Activated CD8-positive, alpha-beta memory T cell treated with anti-CD3 and anti-CD28 coated beads for 36 hours (primary cell): Measurements from ENCODE around the gene CPM. TPM values are rescaled to one million over a fixed set of nuclear protein-coding genes. Genes with fewer than 3 reads are reported as not detected.

Source experiments
- CTCF ChIA-PET: fragments of 350-600 bp; sonication (Branson Sonifier 250); formaldehyde crosslinking; loops from one replicate; lab custom pipeline; 2021; ENCODE audit warnings: antibody characterized with exemption; lab: Charles Lee
- POLR2A ChIA-PET: fragments of 350-600 bp; sonication (Branson Sonifier 250); formaldehyde crosslinking; loops from one replicate; lab custom pipeline; 2021; ENCODE audit warnings: antibody characterized with exemption; lab: Charles Lee
- total RNA-seq, 2 experiments: library from RNA; stranded (reverse); gene quantifications; one replicate each; pipeline ENCODE4 v1.2.3, GENCODE V29; 2021

The CPM gene
- total RNA-seq, 2 experiments from 2014 or later, result 1.8 to 2.7 TPM

DNA sequence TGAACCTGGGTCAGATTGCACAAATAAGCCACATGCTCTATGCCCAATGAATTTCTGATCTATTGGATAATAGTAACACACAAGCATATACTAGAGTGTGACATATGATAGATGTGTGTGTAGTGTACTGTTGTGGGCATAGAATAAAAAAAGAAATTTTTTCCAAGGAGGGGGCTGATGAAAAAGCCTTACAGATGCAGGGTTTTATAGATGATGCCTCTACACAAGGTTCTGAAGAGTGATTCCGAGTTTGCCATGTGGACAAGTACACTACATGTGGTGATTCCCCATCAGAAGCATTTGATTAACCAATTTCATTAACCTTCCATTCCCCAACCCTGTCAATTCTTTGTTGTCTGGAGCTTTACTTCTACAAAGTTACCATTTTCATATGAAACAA, 45.3 kb downstream of the CPM start:
- POLR2A ChIA-PET, result no interaction called here

DNA sequence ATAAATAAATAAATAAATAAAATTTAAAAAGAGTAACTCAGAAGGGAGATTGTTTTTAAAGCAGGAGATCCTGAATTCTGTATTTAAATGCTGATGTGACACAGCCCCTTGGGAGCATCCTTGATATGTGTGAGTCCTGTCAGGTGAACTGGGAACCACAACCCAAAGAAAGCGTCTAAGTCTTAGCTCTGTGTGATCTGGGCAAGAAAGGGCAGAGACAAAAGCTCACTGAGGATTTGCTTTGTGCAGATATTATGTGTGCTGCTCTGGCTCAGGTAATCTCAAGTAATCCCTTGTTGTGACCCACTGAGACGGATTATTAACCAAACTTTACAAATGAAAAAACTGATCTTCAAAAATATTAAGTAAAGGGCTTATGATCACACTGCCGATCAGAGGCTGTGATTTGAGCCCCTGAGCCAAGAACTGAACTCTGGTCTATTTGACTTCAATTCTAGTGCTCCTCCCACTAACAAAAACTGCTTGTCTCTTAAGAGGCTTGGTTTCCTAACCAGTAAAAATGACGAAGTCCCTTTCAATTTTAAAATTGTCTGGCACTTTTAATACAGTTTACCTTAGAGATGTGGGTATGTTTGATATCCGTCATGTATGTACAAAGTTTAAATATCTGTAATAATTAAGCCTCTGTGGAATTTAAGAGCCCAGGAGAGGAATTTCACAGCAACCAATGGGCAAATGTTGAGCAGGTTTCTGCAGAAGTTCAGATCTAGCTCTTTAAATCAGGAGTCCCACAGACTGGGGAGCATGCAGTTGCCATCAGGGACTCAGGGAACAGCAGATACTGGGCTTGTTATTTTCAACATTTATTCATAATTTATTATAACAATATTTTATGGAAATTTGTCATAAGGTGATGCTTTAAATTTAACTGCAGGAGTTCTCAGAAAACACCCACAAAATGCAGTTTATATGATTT, 46.1 kb downstream of the CPM start:
- POLR2A ChIA-PET, result no interaction called here

More for the DNA sequence above, 45.3 kb downstream of the CPM start:
- CTCF ChIA-PET, result no interaction called here

DNA sequence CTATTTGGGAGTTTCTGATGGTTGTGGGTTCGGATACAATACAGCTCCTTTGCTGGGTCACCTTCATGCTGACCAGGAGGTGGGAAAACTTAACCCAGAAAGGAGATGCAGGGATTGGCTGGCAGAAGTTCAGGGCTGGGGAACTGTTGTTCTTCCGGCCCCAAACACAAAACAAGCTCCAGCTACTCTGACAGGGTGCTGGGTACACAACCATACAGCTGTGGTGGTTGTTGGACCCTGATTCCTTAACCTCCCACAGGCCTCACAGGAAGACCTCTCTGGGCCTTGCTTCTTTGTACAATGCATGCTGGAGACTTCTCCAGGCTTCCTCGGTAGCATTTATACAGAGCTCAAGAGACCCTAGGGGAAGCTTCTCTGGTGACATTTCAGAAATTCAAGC, 47.6 kb downstream of the CPM start:
- POLR2A ChIA-PET, result no interaction called here
- CTCF ChIA-PET, result no interaction called here

More for the DNA sequence above, 46.1 kb downstream of the CPM start:
- CTCF ChIA-PET, result no interaction called here

DNA sequence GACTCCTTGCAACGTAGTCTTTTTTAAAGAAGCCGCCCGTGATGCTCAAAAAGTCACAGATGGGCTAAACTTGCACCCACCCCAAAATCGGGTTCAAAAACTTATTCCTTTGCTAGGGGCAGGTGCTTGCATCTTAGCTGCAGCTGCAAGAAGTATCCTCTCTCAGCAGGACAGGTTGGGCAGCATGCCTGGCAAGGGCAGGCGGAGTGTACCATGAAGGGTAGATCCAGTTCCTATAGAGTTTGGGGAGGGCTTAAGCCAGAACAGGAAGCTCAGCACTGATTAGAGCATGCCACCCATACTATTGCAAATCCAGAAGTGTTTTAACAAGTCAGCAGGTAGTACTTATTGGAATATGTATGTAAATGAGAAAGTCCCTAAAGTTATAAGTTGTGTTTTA, 48.7 kb downstream of the CPM start:
- ChIA-PET POLR2A (no interaction called here), CTCF (no interaction called here)

DNA sequence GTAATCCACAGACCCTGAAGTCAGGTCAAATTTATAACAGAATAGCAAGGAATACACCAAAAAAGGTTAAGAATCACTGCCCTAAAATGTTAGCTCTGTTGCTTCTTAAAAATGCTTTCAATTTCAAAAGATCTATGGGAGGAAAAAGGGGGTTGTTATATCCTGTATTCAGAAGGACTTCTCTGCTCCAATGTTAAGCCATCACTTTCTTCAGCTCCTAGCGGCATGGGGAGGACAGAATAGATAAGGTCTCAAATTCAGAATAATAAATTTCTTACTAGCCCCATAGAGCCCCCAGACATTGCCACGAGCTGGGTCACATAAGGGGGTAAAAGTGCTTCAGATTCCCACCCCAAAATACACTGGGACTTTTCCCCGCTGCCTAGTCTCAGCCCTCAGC, 49.8 kb downstream of the CPM start:
- ChIA-PET POLR2A (no interaction called here), CTCF (no interaction called here)

DNA sequence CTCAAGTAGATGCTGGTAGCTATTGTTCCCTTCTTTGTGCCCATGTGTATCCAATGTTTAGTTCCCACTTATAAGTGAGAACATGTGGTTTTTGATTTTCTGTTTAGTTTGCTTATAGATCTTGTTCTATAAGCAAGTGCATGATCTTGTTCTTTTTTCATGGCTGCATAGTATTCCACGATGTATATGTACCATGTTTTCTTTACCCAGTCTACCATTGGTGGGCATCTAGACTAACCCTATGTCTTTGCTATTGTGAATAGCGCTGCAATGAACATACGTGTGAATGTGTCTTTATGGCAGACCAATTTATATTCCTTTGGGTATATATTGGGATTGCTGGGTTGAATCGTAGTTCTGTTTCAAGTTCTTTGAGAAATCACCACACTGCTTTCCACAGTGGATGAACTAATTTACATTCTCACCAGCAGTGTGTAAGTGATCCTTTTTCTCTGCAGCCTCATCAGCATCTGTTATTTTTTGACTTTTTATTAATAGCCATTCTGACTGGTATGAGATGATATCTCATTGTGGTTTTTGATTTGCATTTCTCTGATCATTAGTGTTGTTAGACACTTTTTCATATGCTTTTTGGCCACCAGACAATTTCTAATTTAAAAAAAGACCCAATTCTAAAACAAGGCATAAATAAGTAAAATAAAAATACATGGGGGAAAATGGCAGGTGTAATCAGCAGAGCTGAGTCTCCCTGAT, 50.6 kb downstream of the CPM start:
- ChIA-PET CTCF (no interaction called here), POLR2A (no interaction called here)

DNA sequence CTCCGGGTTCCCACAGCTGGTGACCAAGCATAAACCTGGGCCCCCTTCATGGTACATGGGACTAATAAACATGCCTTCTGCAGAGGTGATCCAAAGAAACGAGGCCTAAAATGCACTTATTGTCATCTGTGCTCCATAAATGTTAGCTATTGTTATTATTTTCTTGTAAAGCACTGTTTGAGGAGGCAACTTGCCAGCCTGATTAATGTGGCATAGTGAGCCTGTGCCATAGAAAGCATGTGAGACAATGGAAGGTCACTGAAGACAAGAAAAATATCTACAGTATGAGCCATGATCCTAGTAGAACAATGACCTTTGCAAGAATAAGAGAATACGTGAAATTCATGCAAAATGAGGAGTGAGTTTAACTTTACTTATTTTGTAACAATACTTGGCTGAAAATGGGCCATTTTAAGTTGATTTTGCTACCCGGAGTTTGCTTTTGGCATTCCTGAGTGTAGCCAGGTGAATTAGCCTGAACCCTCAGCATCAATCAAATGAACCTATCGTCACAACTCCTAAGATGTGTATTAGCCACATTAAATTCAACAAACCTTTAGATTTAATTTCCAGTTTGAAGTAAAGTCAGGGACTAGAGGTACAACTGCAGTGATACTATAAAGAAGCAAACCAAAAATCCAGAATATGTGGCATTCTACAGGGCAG, 52.2 kb downstream of the CPM start:
- ChIA-PET CTCF (no interaction called here), POLR2A (no interaction called here)

DNA sequence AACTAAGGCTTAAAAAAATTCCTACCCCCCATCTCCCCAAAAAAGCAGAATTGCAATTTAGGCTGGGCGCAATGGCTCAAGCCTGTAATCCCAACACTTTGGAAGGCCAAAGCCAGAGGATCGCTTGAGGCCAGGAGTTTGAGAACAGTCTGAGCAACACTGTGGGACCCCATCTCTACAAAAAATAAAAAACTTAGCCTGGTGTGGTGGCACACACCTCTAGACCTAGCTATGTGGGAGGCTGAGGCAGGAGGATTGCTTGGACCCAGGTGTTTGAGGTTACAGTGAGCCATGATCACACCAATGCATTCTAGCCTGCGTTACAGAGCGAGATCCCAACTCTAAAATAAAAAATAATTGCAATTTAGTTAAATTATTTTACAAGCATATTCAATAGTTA, 54.1 kb downstream of the CPM start:
- ChIA-PET CTCF (no interaction called here), POLR2A (no interaction called here)

DNA sequence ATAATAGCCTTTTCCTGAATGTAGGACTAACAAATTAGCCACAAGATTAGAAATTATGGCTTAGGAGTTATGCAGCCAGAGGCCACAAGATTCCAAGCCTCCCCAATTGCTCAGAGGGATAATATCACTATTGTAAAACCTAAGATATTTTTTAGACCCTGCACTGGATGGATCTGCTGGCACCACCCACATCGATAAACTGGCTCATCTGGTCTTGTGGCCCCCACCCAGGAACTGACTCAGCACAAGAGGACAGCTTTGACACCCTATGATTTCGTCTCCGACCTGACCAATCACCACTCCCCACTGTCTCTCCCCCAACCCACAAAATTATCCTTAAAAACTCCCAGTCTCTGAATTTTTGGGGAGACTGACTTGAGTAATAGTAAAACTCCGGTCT, 54.7 kb downstream of the CPM start:
- ChIA-PET CTCF (no interaction called here), POLR2A (no interaction called here)

DNA sequence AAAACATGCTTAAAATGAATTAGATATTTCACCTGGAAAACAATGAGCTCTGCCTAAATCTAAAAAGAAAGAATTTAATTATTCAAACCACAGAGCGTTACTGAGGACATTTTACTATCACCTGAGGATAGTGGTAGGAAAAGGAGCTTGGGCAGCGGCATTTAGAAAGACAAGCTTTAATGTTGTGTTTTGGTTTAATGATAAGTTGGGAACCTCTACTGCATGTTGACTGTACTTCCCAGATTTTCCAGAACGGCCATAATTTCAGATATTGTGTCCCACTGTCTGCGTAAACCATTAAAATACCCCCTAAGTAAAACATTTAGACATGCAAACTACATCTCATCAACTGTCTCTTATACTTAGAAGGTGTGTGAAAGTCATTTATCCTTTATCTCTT, 55.4 kb downstream of the CPM start:
- POLR2A ChIA-PET, result no interaction called here
- CTCF ChIA-PET, result no interaction called here

DNA sequence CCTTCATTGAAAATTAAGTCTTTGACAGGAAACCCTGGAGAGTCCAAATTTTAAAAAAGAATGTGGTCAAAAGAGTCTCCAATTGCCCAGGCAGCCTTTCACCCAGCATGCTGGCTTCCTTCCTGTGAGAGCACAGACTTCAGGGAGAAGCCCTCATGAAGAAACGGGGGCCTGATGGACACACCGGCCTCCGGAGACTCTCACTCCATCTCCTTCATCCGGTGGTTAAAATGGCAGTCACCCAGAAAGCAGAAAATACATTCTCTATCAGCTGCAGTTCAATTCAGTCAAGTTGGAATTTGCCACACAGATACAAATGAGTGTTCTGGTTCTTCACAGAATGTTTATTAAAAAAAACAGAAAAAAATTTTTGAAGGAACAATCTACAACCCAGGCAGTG, 56.5 kb downstream of the CPM start:
- ChIA-PET CTCF (no interaction called here), POLR2A (no interaction called here)

DNA sequence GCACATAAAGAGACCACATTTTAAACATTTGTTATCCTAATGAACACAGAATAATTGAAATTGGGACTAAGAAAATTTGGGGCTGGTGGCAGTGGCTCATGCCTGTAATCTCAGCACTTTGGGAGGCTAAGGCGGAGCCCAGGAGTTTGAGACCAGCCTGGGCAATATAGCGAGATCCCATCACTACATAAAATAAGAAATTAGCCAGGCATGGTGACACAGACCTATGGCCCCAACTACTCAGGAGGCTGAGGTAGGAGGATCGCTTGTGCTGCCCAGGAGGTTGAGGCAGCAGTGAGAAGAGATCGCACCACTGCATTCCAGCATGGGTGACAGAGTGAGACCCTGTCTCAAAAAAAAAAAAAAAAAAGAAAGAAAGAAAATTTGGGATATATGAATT, 59.7 kb downstream of the CPM start:
- POLR2A ChIA-PET, result no interaction called here
- CTCF ChIA-PET, result interaction anchor here (0.8 kb wide), 1 partner anchor 459 kb away, joined by 4 read pairs; no protein-coding TSS in a partner anchor

DNA sequence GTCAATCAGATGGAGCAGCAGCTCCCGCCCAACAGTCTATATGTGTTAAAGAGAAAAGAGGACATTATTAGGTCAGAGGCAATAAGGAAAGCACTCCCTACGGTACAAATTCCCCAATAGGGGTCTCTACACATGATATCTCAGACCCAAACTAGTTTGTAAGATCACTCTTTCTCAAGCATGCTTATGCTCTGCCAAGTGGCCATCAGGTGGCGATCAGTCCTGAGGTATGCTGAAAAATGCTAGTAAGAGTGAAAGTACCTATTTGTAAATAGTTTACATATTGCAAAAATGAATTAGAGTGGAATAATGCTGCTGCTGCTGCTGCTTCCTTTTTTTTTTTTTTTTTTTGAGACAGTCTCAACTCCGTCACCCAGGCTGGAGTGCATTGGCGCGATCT, 61.0 kb downstream of the CPM start:
- ChIA-PET CTCF (no interaction called here), POLR2A (no interaction called here)

DNA sequence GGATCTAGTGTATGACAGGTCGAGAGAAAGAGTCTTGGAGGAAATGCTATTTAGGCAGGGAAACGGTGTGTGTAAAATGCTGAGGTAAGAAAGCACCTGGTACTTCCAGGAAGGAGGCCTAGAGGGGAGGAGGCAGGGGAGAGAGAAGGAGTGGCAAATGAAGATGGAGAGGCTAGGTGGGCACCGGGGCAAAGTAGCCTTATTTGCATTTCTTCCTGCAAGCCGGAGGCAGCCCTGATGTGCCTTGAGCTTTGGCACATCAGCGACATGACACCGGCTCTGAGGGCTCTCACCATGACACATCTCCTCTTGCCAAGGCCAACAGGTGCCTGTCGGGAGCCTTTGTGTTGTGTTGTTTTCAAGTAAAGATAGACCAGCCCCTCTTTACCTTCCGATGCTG, 61.6 kb downstream of the CPM start:
- ChIA-PET POLR2A (no interaction called here), CTCF (no interaction called here)

DNA sequence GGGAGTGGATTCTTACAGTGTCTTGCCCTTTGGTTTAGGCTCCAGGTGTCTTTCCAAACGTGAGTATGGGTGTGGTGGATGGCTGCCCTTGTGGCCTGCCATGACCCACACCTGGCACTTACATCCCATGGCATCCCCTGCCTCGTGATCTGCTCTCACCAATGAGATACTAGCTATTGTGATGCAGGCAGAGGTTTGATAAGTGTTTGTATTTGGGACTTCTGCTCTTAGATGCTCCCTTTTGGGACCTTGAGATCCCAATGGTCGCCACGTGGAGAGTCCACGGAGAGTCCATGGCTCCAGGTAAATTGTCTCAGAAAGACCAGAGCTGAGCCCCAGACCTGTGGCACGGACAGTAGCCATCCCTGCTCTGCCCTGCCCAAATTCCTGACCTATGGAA, 62.5 kb downstream of the CPM start:
- ChIA-PET POLR2A (no interaction called here), CTCF (no interaction called here)

DNA sequence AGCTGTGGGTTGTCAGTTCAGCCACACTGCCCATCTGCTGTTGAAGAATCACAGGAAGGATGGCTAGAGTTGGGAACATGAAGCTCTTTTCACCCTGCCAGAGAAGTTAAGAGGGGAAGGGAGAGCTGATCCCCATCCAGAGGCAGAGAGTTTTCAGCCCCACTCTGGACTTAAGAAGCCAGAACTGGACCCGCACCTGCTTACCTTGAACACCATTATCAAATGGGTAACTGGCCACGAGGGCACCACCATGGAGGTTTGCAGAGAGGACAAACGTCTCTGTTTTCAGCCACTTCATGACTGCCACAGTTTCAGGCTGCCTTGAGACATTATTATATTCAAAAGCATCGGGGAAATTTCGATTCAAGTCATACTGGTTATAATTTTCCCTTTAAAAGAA, 63.0 kb downstream of the CPM start:
- POLR2A ChIA-PET, result no interaction called here
- CTCF ChIA-PET, result no interaction called here

DNA sequence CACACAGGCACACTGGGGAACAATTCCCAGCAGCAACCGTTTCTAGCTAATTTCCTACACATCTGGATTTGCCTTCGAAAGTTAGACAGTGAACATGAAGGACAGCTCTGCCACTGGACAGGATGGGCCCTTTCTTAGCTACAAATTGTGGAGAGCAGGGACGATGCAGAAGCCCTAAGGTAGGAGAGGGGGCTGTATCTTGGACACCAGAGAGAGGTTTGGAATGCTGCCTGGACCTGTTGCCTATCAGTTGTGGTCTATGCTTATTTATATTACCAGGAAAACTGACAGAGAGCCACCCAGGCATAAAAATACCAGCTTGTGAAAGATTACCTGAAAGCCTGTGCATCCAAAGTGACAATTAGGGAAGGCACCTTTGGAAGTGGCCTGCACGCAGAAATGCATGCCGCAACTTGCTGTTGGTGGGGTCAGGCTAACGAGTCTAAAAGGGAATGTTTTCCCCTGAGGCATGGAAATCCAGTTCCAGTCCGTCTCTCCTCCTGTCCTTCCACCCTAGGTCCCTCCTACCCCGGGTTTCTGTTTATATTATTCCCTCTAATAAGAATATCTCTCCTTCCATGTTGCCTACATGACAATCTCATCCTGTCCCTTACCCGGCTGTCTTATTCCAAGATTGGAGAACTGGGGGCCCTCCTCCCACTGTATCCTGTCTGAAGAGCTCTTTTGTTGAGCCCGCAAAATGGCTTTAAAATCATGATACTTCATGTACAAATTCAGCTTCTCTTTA, 64.8 kb downstream of the CPM start:
- CTCF ChIA-PET, result no interaction called here
- POLR2A ChIA-PET, result interaction anchor here (0.5 kb wide), 1 partner anchor 103 kb away, joined by 6 read pairs; no protein-coding TSS in a partner anchor

DNA sequence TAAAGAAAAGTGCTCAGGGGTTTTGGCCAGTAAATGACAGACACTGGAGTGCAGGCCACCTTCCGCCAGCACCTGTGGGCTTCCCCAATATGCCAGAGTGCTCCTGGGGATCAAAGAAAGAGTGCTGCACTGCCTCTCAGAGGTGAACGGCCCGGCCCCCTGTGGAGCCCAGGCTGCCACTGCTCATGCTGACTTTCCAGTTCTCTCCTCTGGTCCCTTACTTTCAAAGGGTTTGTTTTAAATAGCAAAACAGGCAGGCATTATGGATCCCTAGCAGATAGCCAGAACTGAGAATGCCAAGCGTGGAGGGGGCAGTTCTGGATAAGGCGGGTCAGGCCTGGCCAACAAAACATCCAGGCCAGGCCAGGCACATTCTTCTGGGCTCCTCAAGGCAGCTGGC, 65.4 kb downstream of the CPM start:
- CTCF ChIA-PET, result interaction anchor here (0.8 kb wide), 1 partner anchor 38 kb away, joined by 3 read pairs; no protein-coding TSS in a partner anchor

DNA sequence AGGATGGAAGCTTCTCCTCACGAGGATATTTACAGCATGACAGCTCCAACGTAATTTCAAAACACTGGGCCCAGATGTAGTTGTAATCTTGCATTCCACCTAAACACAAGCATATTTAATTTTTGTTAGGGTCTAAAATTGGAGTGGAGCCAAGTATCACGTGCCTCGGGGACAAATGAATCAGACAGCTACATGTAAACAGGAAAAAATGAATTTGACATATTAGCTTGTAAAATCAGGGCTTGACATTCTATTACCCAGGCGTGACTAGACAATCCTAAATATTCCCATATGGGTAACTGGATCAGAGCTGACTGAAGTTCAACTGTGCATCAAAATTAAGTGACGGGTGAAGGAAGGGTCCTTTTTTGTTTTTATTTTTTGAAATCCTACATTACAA, 66.0 kb downstream of the CPM start:
- CTCF ChIA-PET, result interaction anchor here (0.8 kb wide), 1 partner anchor 37 kb away, joined by 3 read pairs; no protein-coding TSS in a partner anchor
- POLR2A ChIA-PET, result no interaction called here

More for the DNA sequence above, 65.4 kb downstream of the CPM start:
- POLR2A ChIA-PET, result no interaction called here
